NCI-H2081 treated with DMSO at 0.1 percent for 48 hours (cell line): ENCODE measurements around the gene CDC23.
A peak's percentile ranks its signal among the peaks of the same experiment; 100 is the strongest.
"Not testable (repeated sequence)": the region's sequence is repeated elsewhere in the genome, so short reads cannot be mapped to it uniquely, and the experiment has no call there.

Experiments
- DNase-seq: peaks from one replicate; lab custom pipeline; 2025; lab: John Stamatoyannopoulos, UW

Gene CDC23

GRCh38 chr5:138213161-138214029 lies at the start of gene CDC23:
Gene CDC23 (minus strand): TSS chr5:138213323. CDS start chr5:138213312, 11 bp downstream.
- peak; percentile 92 for DNase-seq

GRCh38 chr5:138258704-138259292 lies 45.7 kb upstream of the CDC23 start:
- DNase-seq, result no peak

GRCh38 chr5:138257583-138257982 lies 44.5 kb upstream of the CDC23 start:
- DNase-seq, result no peak

GRCh38 chr5:138252944-138253343 lies 39.8 kb upstream of the CDC23 start:
- no peak for DNase-seq

- DNase-seq, result not testable (repeated sequence)
These were observed 34.7 kb upstream of the CDC23 start for GRCh38 chr5:138247800-138248199.

- DNase-seq, result no peak
These were observed 33.7 kb upstream of the CDC23 start for GRCh38 chr5:138246822-138247221.

GRCh38 chr5:138246334-138246733 lies 33.2 kb upstream of the CDC23 start:
- DNase-seq, result no peak

GRCh38 chr5:138245717-138246116 lies 32.6 kb upstream of the CDC23 start:
- DNase-seq, result no peak

- DNase-seq, result no peak
These were observed 30.7 kb upstream of the CDC23 start for GRCh38 chr5:138243794-138244193.

GRCh38 chr5:138241688-138242571 lies 28.8 kb upstream of the CDC23 start:
- no peak for DNase-seq

GRCh38 chr5:138240650-138241385 lies 27.7 kb upstream of the CDC23 start:
- DNase-seq, result no peak

- no peak for DNase-seq
These were observed 24.9 kb upstream of the CDC23 start for GRCh38 chr5:138238034-138238433.

- no peak for DNase-seq
These were observed 21.5 kb upstream of the CDC23 start for GRCh38 chr5:138234651-138235050.

- no peak for DNase-seq
These were observed 20.2 kb upstream of the CDC23 start for GRCh38 chr5:138233280-138233679.

GRCh38 chr5:138230981-138231589 lies 18.0 kb upstream of the CDC23 start:
- DNase-seq, result no peak

GRCh38 chr5:138230261-138230660 lies 17.1 kb upstream of the CDC23 start:
- no peak for DNase-seq

GRCh38 chr5:138229387-138229786 lies 16.3 kb upstream of the CDC23 start:
- no peak for DNase-seq

- no peak for DNase-seq
These were observed 13.8 kb upstream of the CDC23 start for GRCh38 chr5:138226910-138227309.

- no peak for DNase-seq
These were observed 11.6 kb upstream of the CDC23 start for GRCh38 chr5:138224712-138225111.

- DNase-seq, result no peak
These were observed 10.4 kb upstream of the CDC23 start for GRCh38 chr5:138223532-138223931.

GRCh38 chr5:138216799-138217198 lies 3.7 kb upstream of the CDC23 start:
- no peak for DNase-seq

GRCh38 chr5:138212828-138213160 lies 329 bp downstream of the CDC23 start:
- DNase-seq, result no peak
